ENCODE data around the gene MAP1B. TPM values are rescaled to one million over a fixed set of nuclear protein-coding genes. Genes with fewer than 3 reads are reported as not detected.

The MAP1B gene
- total and polyA plus RNA-seq, 2 experiments from 2014 or later: 82.4 to 115 TPM

DNA sequence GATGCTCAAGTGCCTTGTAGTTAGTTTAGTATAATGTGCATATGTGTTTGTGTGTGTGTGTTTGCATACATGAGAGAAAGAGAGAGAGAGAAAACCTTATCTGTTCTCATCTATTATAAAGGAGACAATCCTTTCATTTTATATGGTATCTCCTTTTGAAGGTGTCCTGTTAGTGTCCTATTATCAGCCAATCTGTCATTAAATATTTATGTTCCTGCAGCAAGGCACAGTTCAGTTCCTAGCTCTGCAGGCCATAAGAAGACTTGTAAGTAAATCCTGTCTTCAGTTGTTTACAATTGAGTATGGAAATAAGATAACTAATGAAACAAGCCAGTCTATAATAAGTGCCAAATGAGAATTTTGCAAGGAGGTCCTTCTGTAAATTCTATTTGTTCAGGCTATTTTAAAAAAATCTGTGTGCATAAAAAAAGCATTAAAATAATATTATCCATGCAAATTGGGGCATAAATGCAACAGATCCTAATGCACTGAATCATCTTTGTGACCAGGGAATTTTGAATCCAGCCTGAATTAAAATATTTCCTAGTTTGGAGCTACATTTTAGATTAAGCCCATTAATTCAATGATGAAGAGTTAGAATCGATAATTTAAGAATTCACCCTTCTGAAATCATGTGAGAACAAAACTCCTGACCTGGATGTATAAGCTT, 18.1 kb downstream of the MAP1B start:
- Histone ChIP-seq H3K4me2 (no peak overlapping the region), H3K9me3 (ENCODE audit: low read depth) (no peaks in the 10 kb centered on the region), H3K27ac (no peak overlapping the region), H3K9me2 (replicated peaks; ENCODE audit: insufficient read depth) (no peaks in the 10 kb centered on the region), H4K20me1 (ENCODE audit: insufficient read depth, poor library complexity, severe bottlenecking) (peaks cover 8% of the 10 kb centered on the region), H3K36me3 (replicated peaks; ENCODE audit: insufficient read depth, low read depth) (no peaks in the 10 kb centered on the region), H3K4me3 (no peak overlapping the region), H3K79me2 (peaks cover 11% of the 10 kb centered on the region), H3K27me3 (no peaks in the 10 kb centered on the region), H2AFZ (no peak overlapping the region), H3K4me1 (ENCODE audit: insufficient read depth) (peaks cover 8% of the 10 kb centered on the region)
- DNase-seq (ENCODE audit: low spot score): no peak
- TF ChIP-seq, protein P1, sequence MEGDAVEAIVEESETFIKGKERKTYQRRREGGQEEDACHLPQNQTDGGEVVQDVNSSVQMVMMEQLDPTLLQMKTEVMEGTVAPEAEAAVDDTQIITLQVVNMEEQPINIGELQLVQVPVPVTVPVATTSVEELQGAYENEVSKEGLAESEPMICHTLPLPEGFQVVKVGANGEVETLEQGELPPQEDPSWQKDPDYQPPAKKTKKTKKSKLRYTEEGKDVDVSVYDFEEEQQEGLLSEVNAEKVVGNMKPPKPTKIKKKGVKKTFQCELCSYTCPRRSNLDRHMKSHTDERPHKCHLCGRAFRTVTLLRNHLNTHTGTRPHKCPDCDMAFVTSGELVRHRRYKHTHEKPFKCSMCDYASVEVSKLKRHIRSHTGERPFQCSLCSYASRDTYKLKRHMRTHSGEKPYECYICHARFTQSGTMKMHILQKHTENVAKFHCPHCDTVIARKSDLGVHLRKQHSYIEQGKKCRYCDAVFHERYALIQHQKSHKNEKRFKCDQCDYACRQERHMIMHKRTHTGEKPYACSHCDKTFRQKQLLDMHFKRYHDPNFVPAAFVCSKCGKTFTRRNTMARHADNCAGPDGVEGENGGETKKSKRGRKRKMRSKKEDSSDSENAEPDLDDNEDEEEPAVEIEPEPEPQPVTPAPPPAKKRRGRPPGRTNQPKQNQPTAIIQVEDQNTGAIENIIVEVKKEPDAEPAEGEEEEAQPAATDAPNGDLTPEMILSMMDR (IDR thresholded peaks at IDR 0.05; ENCODE audit: poor library complexity): no peak
- TF ChIP-seq EZH2 (IDR thresholded peaks at IDR 0.05; ENCODE audit: borderline replicate concordance) (no peak), EZH2phosphoT487 (IDR thresholded peaks at IDR 0.05; ENCODE audit: low read depth, severe bottlenecking, unreplicated experiment) (no peak)
- 90% methylated on average over 1 of the region's 1 CpG for WGBS (ENCODE audit: low lambda C conversion rate, missing lambda C conversion rate)

DNA sequence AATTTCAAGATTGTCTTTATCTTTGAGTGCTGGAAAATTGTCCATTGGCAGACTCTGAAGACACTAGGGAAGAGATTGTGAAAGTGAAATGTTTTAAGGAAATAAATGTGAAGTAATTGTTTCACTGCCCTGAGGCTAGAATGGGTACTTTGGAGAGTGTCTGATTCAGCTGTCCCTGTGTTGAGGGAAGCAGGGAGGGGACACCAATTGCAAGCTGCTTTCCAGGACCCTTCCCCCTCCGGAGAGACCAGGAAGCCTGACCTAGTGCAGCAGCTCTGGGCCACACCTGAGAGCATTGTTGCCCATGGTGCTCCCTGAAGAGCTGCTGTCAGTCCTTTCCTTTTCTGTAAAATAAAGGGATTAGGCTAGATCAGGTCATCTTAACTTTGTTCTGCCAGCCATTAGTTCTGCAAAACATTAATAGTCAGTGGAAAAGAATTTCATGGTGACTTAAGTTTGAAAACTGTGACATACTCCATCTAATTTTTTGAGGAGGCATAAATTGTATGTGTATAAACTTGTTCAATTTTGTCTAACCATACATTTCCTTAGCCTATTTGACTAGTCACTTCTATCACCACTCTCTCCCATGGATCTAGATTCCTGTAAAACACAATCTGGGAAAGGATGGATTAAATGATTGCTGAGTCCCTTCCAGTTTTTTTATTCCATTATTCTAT, 18.8 kb downstream of the MAP1B start:
- no peak for TF ChIP-seq EZH2 (IDR thresholded peaks at IDR 0.05; ENCODE audit: borderline replicate concordance)
- TF ChIP-seq EZH2phosphoT487 (IDR thresholded peaks at IDR 0.05; ENCODE audit: low read depth, severe bottlenecking, unreplicated experiment): no peak
- TF ChIP-seq, protein P1 (IDR thresholded peaks at IDR 0.05; ENCODE audit: poor library complexity): no peak
- H3K9me2 ChIP-seq (replicated peaks; ENCODE audit: insufficient read depth): no peaks in the 10 kb centered on the region
- peaks cover 9% of the 10 kb centered on the region for H3K79me2 ChIP-seq
- H3K9me3 ChIP-seq (ENCODE audit: low read depth): no peaks in the 10 kb centered on the region
- H3K4me1 ChIP-seq (ENCODE audit: insufficient read depth): peaks cover 8% of the 10 kb centered on the region
- DNase-seq (ENCODE audit: low spot score): no peak
- H3K36me3 ChIP-seq (replicated peaks; ENCODE audit: insufficient read depth, low read depth): no peaks in the 10 kb centered on the region
- H3K27me3 ChIP-seq: no peaks in the 10 kb centered on the region
- peaks cover 2% of the 10 kb centered on the region for H4K20me1 ChIP-seq (ENCODE audit: insufficient read depth, poor library complexity, severe bottlenecking)
- H3K27ac ChIP-seq: no peak overlapping the region
- no peak overlapping the region for H3K4me2 ChIP-seq
- H3K4me3 ChIP-seq: no peak overlapping the region
- H2AFZ ChIP-seq: no peak overlapping the region
- WGBS (ENCODE audit: low lambda C conversion rate, missing lambda C conversion rate): 26% methylated on average over 1 of the region's 1 CpG

DNA sequence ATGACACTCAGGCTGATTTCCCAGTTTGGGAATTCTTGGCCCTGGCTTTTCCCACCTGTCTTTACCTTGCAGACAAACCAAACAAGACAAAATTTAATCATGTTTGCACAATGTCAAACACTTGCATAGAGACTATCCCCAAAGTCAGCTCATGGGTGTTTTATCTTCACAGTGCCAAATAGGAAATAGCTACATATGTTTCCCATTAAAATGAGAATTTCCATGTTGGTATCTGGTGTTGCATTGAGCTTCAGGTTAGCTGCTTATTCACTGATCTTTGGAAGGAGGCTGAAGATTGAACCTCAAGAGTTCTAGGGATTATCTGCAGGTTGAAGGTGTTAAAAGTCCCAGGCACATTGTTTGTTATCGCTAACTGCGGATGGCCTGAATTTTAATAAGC, 19.5 kb downstream of the MAP1B start:
- Histone ChIP-seq H3K9me3 (ENCODE audit: low read depth) (no peaks in the 10 kb centered on the region), H3K4me2 (no peak overlapping the region), H3K4me1 (ENCODE audit: insufficient read depth) (peaks cover 7% of the 10 kb centered on the region), H3K27me3 (no peaks in the 10 kb centered on the region), H3K79me2 (peaks cover 9% of the 10 kb centered on the region), H3K27ac (no peak overlapping the region), H2AFZ (no peak overlapping the region), H4K20me1 (ENCODE audit: insufficient read depth, poor library complexity, severe bottlenecking) (no peaks in the 10 kb centered on the region), H3K9me2 (replicated peaks; ENCODE audit: insufficient read depth) (no peaks in the 10 kb centered on the region), H3K36me3 (replicated peaks; ENCODE audit: insufficient read depth, low read depth) (no peaks in the 10 kb centered on the region), H3K4me3 (no peak overlapping the region)
- no peak for DNase-seq (ENCODE audit: low spot score)
- TF ChIP-seq EZH2 (IDR thresholded peaks at IDR 0.05; ENCODE audit: borderline replicate concordance): no peak
- TF ChIP-seq EZH2phosphoT487 (IDR thresholded peaks at IDR 0.05; ENCODE audit: low read depth, severe bottlenecking, unreplicated experiment): no peak
- TF ChIP-seq, protein P1 (IDR thresholded peaks at IDR 0.05; ENCODE audit: poor library complexity): no peak
- 71% methylated on average over 2 of the region's 2 CpGs for WGBS (ENCODE audit: low lambda C conversion rate, missing lambda C conversion rate)

All from hepatocyte (in vitro differentiated cells).